ENCODE data around the gene MS4A4A. TPM values are rescaled to one million over a fixed set of nuclear protein-coding genes. Genes with fewer than 3 reads are reported as not detected.
"Not testable (repeated sequence)": the region's sequence is repeated elsewhere in the genome, so short reads cannot be mapped to it uniquely, and the experiment has no call there.

Gene MS4A4A
- total and polyA plus RNA-seq, 10 of the 15 experiments (the other 5 are each of a cell fraction or from before 2014, with no cell fraction given), result 0.10 to 2.4 (median 0.68) TPM

DNA sequence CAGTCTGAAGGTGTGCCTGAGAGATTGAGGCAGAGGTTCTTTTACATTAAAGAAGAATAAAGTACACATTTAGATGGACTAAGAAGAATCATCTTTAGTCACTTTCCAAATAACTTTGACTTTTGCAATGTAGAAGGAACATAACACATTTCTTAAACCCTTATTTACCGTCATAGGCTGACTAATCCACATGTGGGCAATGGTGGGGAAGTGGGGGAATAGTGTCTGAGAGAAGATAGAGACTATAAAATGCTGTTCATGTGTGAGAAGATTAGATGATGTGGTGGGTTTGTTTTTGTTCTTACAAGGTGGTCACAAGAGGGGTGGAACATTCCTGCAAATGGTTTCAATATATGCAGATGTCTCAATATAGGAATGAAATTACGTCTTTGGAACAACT lies 1.8 kb downstream of the MS4A4A start:
- ChIA-PET RAD21 (ENCODE audit: unreplicated experiment) (interaction anchor here (1.0 kb wide), 1 partner anchor 16 kb away, joined by 3 read pairs; no protein-coding TSS in a partner anchor), SMC1A (ENCODE audit: uncharacterized antibody, unreplicated experiment) (interaction anchor here (1.0 kb wide), 1 partner anchor 56 kb away, joined by 3 read pairs; no protein-coding TSS in a partner anchor), POLR2A (no interaction called here), CTCF (interaction anchor here (1.0 to 2.6 kb wide), 5 partner anchors 14 to 205 kb away, joined by 3 to 11 read pairs (median 3); no protein-coding TSS in a partner anchor)
- H3K27me3 ChIP-seq (replicated peaks in 1 of 2; ENCODE audit: control insufficient read depth in 2 of 2, insufficient read depth in 2 of 2, low read length in 1 of 2), result no peaks in the 10 kb centered on the region
- no peak for DNase-seq (ENCODE audit: low read depth, low spot score)
- no peak overlapping the region for H3K4me3 ChIP-seq
- intact Hi-C loops (cut with micrococcal nuclease; ENCODE audit: unreplicated experiment) (no loop called here), in situ Hi-C loops (cut with MboI) (no loop called here)
- no TSS peak for BruUV-seq (replicated peaks)
- H3K4me1 ChIP-seq (ENCODE audit: control insufficient read depth, insufficient read depth, low read length), result no peaks in the 10 kb centered on the region
- H4K20me1 ChIP-seq (ENCODE audit: control insufficient read depth, insufficient read depth), result no peaks in the 10 kb centered on the region
- H3K9me3 ChIP-seq (replicated peaks; ENCODE audit: control insufficient read depth, insufficient read depth, low read length), result no peaks in the 10 kb centered on the region
- no peak for ATAC-seq
- no peak overlapping the region for H3K4me2 ChIP-seq (ENCODE audit: control insufficient read depth, insufficient read depth)
- H2AFZ ChIP-seq (ENCODE audit: control insufficient read depth, low read depth, low read length), result no peak overlapping the region
- TF ChIP-seq SUZ12 (IDR thresholded peaks at IDR 0.05; ENCODE audit: unreplicated experiment), result no peak
- no peak for TF ChIP-seq BMI1 (IDR thresholded peaks at IDR 0.05; ENCODE audit: borderline replicate concordance)
- no peak for TF ChIP-seq CREM (IDR thresholded peaks at IDR 0.05; ENCODE audit: low read depth)
- TF ChIP-seq MTA3 (IDR thresholded peaks at IDR 0.05; ENCODE audit: borderline replicate concordance, low read length), result no peak
- TF ChIP-seq CHD1 (IDR thresholded peaks at IDR 0.05; ENCODE audit: low read depth, low read length), result no peak
- no peak for TF ChIP-seq SMC3 (IDR thresholded peaks at IDR 0.05; ENCODE audit: borderline replicate concordance, low read length)
- no peak for TF ChIP-seq SMAD1 (IDR thresholded peaks at IDR 0.05; ENCODE audit: low read depth, partially characterized antibody)
- TF ChIP-seq EP300 (IDR thresholded peaks at IDR 0.05; ENCODE audit: borderline replicate concordance in 1 of 2, control insufficient read depth in 1 of 2, low read depth in 2 of 2, low read length in 2 of 2), result no peak
- TF ChIP-seq EZH2 (IDR thresholded peaks at IDR 0.05; ENCODE audit: borderline replicate concordance, control insufficient read depth, low read depth, low read length), result no peak
- TF ChIP-seq SPI1 (IDR thresholded peaks at IDR 0.05; ENCODE audit: borderline replicate concordance, insufficient read depth, low read depth, low read length), result no peak
- no peak overlapping the region for H3K27ac ChIP-seq (ENCODE audit: control insufficient read depth, insufficient read depth)
- no peaks in the 10 kb centered on the region for H3K36me3 ChIP-seq (ENCODE audit: control insufficient read depth in 2 of 2, insufficient read depth in 2 of 2, low read length in 1 of 2)
- FAIRE-seq, result no peak
- H3K9ac ChIP-seq (ENCODE audit: control insufficient read depth, insufficient read depth, low read length), result no peak overlapping the region
- no peaks in the 10 kb centered on the region for H3K79me2 ChIP-seq (ENCODE audit: control insufficient read depth, insufficient read depth, low read length)
- WGBS (ENCODE audit: insufficient coverage, insufficient replicate concordance, low lambda C conversion rate, missing lambda C conversion rate), result 31% methylated on average over 2 of the region's 2 CpGs

DNA sequence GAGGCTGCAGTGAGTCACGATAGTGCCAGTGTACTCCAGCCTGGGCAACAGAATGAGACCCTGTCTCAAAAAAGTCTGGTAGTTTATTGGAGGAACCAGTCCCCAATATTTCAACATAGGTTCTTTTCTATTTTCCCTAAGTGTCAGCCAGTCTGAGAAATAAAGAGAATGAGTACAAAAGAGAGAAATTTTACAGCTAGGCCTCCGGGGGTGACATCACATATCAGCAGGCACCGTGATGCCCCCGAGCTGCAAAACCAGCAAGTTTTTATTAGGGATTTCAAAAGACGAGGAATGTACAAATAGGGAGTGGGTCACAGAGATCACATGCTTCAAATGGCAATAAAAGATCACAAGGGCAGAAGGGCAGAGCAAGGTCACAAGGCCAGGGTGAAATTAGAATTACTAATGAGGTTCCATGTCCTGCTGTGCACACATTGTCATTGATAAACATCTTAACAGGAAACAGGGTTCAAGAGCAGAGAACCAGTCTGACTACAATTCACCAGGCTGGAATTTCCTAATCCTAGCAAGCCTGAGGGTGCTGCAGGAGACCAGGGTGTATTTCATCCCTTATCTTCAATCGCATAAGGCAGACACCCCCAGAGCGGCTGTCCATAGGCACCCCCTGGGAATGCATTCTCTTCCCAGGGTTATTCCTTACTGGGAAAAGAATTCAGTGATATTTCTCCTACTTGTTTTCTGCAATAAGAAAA lies 5.1 kb downstream of the MS4A4A start:
- DNase-seq (ENCODE audit: low read depth, low spot score); H2AFZ ChIP-seq (ENCODE audit: control insufficient read depth, low read depth, low read length); RAD21 ChIA-PET (ENCODE audit: unreplicated experiment); POLR2A ChIA-PET; FAIRE-seq; H3K9me3 ChIP-seq (replicated peaks; ENCODE audit: control insufficient read depth, insufficient read depth, low read length); SMC1A ChIA-PET (ENCODE audit: uncharacterized antibody, unreplicated experiment); H3K36me3 ChIP-seq (ENCODE audit: control insufficient read depth in 2 of 2, insufficient read depth in 2 of 2, low read length in 1 of 2); CTCF ChIA-PET; in situ Hi-C loops (cut with MboI); H4K20me1 ChIP-seq (ENCODE audit: control insufficient read depth, insufficient read depth); H3K4me2 ChIP-seq (ENCODE audit: control insufficient read depth, insufficient read depth); ATAC-seq; BruUV-seq (replicated peaks); H3K4me3 ChIP-seq; H3K27me3 ChIP-seq (replicated peaks in 1 of 2; ENCODE audit: control insufficient read depth in 2 of 2, insufficient read depth in 2 of 2, low read length in 1 of 2); H3K4me1 ChIP-seq (ENCODE audit: control insufficient read depth, insufficient read depth, low read length); H3K9ac ChIP-seq (ENCODE audit: control insufficient read depth, insufficient read depth, low read length); H3K79me2 ChIP-seq (ENCODE audit: control insufficient read depth, insufficient read depth, low read length); intact Hi-C loops (cut with micrococcal nuclease; ENCODE audit: unreplicated experiment); H3K27ac ChIP-seq (ENCODE audit: control insufficient read depth, insufficient read depth): not testable (repeated sequence)
- WGBS (ENCODE audit: insufficient coverage, insufficient replicate concordance, low lambda C conversion rate, missing lambda C conversion rate), result 73% methylated on average over 7 of the region's 7 CpGs

Measured in GM12878 (cell line).